Esophagus muscularis mucosa (tissue), 4 donors: ENCODE results near the gene RFC1. TPM values are rescaled to one million over a fixed set of nuclear protein-coding genes. Genes with fewer than 3 reads are reported as not detected.
A peak's percentile ranks its signal among the peaks of the same experiment; 100 is the strongest.
"Not testable (repeated sequence)": the region's sequence is repeated elsewhere in the genome, so short reads cannot be mapped to it uniquely, and the experiment has no call there.

Experiments
- DNase-seq: peaks from one replicate; pipeline ENCODE4 v3.0.0-alpha.2; 2017; ENCODE audit errors: extremely low spot score
- H3K27ac ChIP-seq, 4 donors: fragments of 200-600 bp; sonication (generic); replicated peaks in 1 of 4; 1 replicate in 3 of 4; 2 replicates in 1 of 4; pipeline ENCODE4 v1.5.1; 2016 to 2019; ENCODE audit warnings: mild to moderate bottlenecking in 1 of 4
- H3K27me3 ChIP-seq, 4 donors: fragments of 200-600 bp; sonication (generic); one replicate each; pipeline versions ENCODE4 v1.5.1 to v1.6.0; 2016 to 2019
- H3K36me3 ChIP-seq, 4 donors: fragments of 200-600 bp; sonication (generic); one replicate each; pipeline ENCODE4 v1.5.1; 2016 to 2019
- H3K4me1 ChIP-seq, 4 donors: fragments of 200-600 bp; sonication (generic); one replicate each; pipeline ENCODE4 v1.5.1; 2016 to 2019
- H3K4me3 ChIP-seq, 4 donors: fragments of 200-600 bp; sonication (generic); 1 replicate in 2 of 4; 2 replicates in 2 of 4; pipeline ENCODE4 v1.5.1; 2016 to 2019; ENCODE audit warnings: mild to moderate bottlenecking in 4 of 4, moderate library complexity in 1 of 4
- H3K9me3 ChIP-seq, 4 donors: fragments of 200-600 bp; sonication (generic); 1 replicate in 3 of 4; 2 replicates in 1 of 4; pipeline ENCODE4 v1.5.1; 2016 to 2019
- EP300 ChIP-seq: sonication (generic); formaldehyde crosslinking; IDR thresholded peaks from one replicate; pipeline ENCODE4 v1.6.1; 2017; ENCODE audit warnings: antibody characterized with exemption
- POLR2A ChIP-seq: fragments of 450-650 bp; IDR thresholded peaks from one replicate; pipeline ENCODE4 v1.6.1; 2017; ENCODE audit warnings: antibody characterized with exemption, moderate library complexity, mild to moderate bottlenecking, low read depth
- POLR2AphosphoS5 ChIP-seq, 2 donors: sonication (generic); formaldehyde crosslinking; IDR thresholded peaks; one replicate each; pipeline ENCODE4 v1.6.1; 2017; ENCODE audit warnings: antibody characterized with exemption in 2 of 2
- WGBS: methylation state at CpG from one replicate; pipeline ENCODE4 v1.1.5; 2018; 5-methylcytosine and 5-hydroxymethylcytosine counted together
- intact Hi-C: fragments of 100-400 bp; cut with DNase I; formaldehyde crosslinking; loops from one replicate; pipeline ENCODE4 v1.15.1; 2023
- total RNA-seq, 4 donors: library from RNA; depleted of rRNA; stranded (reverse); fragments of >200 nt; gene quantifications; one replicate each; pipeline versions ENCODE4 v1.1.0 to v1.2.1, GENCODE V29; 2016
- TF ChIP-seq, protein P1 (sequence below), 3 experiments: fragments of 200-600 bp in 2 of 3; fragments of 450-650 bp in 1 of 3; sonication (generic) in 2 of 3; IDR thresholded peaks; one replicate each; pipeline ENCODE4 v1.5.1; 2017 to 2019; ENCODE audit warnings: antibody characterized with exemption in 3 of 3, mild to moderate bottlenecking in 2 of 3, moderate library complexity in 1 of 3

Gene RFC1
- total RNA-seq, 4 donors from 2014 or later = 30.6 to 37.4 (median 33.9) TPM

DNA sequence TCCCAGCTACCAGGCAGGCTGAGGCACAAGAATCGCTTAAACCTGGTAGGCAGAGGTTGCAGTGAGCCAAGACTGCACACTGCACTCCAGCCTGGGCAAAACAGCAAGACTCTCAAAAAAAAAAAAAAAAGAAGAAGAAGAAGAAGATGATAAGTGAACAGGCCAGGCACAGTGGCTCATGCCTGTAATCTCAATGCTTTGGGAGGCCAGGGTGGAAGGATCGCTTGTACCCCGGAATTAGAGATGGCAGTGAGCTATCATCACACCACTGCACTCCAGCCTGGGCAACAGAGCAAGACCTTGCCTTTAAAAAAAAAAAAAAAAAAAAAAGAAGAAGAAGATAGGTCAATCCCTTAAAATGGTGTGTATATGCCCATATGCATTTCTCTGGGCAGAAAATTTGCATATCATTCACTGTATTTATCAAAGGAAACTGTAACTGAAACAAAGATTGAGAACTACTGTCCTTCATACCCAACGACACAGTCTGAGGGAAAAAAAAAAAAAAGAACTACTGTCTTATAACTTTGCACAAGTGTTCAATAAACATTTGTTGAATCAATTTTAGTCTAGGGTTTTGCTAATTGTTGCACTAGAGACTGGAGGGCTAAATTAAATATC lies 2.3 kb downstream of the RFC1 start:
- intact Hi-C loops = no loop called here
- DNase-seq = no peak
- Histone ChIP-seq H3K4me1 (peaks cover 13 to 36% (median 30%) of the 10 kb centered on the region in 4 donors), H3K36me3 (peaks cover 0 to 8% (median 0%) of the 10 kb centered on the region in 4 donors), H3K9me3 (no peaks in the 10 kb centered on the region), H3K4me3 (no peak overlapping the region), H3K27ac (no peak overlapping the region), H3K27me3 (no peaks in the 10 kb centered on the region)
- no peak for TF ChIP-seq POLR2AphosphoS5 (IDR thresholded peaks at IDR 0.05)
- TF ChIP-seq POLR2A = no peak
- no peak for TF ChIP-seq EP300
- TF ChIP-seq, protein P1, sequence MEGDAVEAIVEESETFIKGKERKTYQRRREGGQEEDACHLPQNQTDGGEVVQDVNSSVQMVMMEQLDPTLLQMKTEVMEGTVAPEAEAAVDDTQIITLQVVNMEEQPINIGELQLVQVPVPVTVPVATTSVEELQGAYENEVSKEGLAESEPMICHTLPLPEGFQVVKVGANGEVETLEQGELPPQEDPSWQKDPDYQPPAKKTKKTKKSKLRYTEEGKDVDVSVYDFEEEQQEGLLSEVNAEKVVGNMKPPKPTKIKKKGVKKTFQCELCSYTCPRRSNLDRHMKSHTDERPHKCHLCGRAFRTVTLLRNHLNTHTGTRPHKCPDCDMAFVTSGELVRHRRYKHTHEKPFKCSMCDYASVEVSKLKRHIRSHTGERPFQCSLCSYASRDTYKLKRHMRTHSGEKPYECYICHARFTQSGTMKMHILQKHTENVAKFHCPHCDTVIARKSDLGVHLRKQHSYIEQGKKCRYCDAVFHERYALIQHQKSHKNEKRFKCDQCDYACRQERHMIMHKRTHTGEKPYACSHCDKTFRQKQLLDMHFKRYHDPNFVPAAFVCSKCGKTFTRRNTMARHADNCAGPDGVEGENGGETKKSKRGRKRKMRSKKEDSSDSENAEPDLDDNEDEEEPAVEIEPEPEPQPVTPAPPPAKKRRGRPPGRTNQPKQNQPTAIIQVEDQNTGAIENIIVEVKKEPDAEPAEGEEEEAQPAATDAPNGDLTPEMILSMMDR (IDR thresholded peaks at IDR 0.05) = no peak
- 90% methylated on average over 4 of the region's 4 CpGs for WGBS

DNA sequence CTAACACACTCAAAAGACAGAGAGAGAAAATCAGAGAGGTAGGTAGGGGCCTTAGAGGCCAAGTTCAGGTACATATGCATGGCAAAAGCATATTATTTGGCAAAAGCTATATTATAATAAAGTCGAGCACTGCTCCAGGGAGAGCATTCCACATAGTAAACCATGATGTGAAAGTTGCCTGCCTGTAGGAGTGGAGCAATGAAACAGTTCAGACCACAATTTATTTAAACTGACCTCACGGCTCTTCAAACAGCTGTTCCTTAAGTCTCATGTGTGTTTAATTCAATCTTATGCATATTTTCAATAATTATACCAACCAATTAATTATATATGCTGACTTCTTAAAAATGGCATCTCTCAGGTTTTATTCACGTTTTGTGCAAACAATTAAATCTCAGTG lies 3.3 kb downstream of the RFC1 start:
- H3K27me3 ChIP-seq = no peaks in the 10 kb centered on the region
- no peak overlapping the region for H3K27ac ChIP-seq
- peaks cover 0 to 8% (median 0%) of the 10 kb centered on the region in 4 donors for H3K36me3 ChIP-seq
- no peak for DNase-seq
- H3K4me3 ChIP-seq = no peak overlapping the region
- TF ChIP-seq EP300 = no peak
- TF ChIP-seq, protein P1 (IDR thresholded peaks at IDR 0.05) = no peak
- no peak for TF ChIP-seq POLR2A
- no peak for TF ChIP-seq POLR2AphosphoS5 (IDR thresholded peaks at IDR 0.05)
- no peaks in the 10 kb centered on the region for H3K9me3 ChIP-seq
- intact Hi-C loops = no loop called here
- WGBS = 52% methylated on average over 3 of the region's 3 CpGs
- peaks cover 13 to 41% (median 30%) of the 10 kb centered on the region in 4 donors for H3K4me1 ChIP-seq

DNA sequence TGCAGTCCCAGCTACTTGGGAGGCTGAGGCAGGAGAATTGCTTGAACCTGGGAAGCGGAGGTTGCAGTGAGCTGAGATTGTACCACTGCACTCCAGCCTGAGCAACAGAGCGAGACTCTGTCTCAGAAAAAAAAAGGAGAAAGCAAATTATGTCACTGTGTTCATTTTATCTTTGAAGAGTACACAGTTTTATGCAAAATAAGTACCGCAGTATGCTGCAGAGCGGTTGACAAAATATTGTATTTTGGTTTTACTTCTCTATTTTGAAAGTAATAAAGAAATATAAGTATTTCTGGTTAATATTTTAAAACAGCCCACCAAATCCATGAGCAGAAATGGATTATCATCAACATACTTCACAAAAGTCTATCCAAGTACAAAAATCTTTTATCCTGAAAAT lies 5.6 kb downstream of the RFC1 start:
- H3K36me3 ChIP-seq, H3K27me3 ChIP-seq, H3K9me3 ChIP-seq, H3K27ac ChIP-seq, DNase-seq, H3K4me3 ChIP-seq, intact Hi-C loops: not testable (repeated sequence)
- 93% methylated on average over 4 of the region's 4 CpGs for WGBS
- H3K4me1 ChIP-seq = peaks cover 10 to 48% (median 39%) of the 10 kb centered on the region in 4 donors

DNA sequence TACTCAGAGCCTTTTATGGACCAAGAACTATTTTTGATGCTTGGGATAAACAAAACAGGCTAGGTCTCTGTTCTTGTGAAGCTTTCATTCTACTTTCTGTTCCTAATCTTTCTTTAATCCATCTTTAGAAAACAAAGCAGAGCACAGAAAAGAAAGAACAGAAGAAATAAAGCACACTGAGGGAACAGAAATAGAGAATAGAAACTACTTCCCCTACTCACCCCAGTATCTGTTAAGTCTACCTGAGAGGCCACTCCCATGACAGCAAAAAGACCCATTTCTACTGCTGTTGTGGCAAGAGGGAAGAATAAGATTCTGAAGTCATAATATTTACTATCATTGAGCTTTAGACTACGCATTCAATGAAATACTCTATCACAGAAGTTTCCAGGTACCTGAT lies 9.2 kb downstream of the RFC1 start:
- Histone ChIP-seq H3K9me3 (no peaks in the 10 kb centered on the region), H3K27ac (peak overlapping the region in 3 of 4 donors; percentile 11 to 47 (median 31)), H3K4me1 (peaks cover 14 to 44% (median 42%) of the 10 kb centered on the region in 4 donors), H3K4me3 (no peak overlapping the region), H3K36me3 (peaks cover 0 to 8% (median 0%) of the 10 kb centered on the region in 4 donors), H3K27me3 (no peaks in the 10 kb centered on the region)
- intact Hi-C loops = no loop called here
- 82% methylated on average over 1 of the region's 1 CpG for WGBS
- TF ChIP-seq EP300 (no peak), POLR2AphosphoS5 (IDR thresholded peaks at IDR 0.05) (no peak), POLR2A (no peak)
- TF ChIP-seq, protein P1 (IDR thresholded peaks at IDR 0.05) = no peak
- no peak for DNase-seq

DNA sequence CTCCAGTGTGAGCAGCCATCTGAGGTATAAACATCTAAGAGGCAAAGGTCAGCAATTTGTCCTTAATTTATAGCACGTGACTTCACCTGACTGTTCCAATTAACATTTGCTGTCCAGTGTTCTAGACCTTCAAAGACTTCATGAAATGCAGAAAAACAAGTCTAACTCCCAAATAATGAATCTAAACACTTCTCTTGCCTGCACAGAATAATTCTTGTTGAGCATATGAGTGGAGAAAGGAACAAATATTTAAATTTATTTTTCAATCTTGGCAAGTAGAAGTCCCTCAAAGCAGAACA lies 12.0 kb downstream of the RFC1 start:
- DNase-seq = no peak
- TF ChIP-seq EP300 (no peak), POLR2AphosphoS5 (IDR thresholded peaks at IDR 0.05) (no peak), POLR2A (no peak)
- TF ChIP-seq, protein P1 (IDR thresholded peaks at IDR 0.05) = no peak
- peak overlapping the region; percentile 27 to 45 (median 42) for H3K4me3 ChIP-seq
- peaks cover 14 to 47% (median 44%) of the 10 kb centered on the region in 4 donors for H3K4me1 ChIP-seq
- H3K27ac ChIP-seq = peak overlapping the region; percentile 61 to 72 (median 66)
- peaks cover 0 to 21% (median 12%) of the 10 kb centered on the region in 4 donors for H3K36me3 ChIP-seq
- no peaks in the 10 kb centered on the region for H3K27me3 ChIP-seq
- intact Hi-C loops = no loop called here
- 11% methylated on average over 1 of the region's 1 CpG for WGBS
- H3K9me3 ChIP-seq = no peaks in the 10 kb centered on the region
